ENCODE data around the gene ECHDC3.

DNA sequence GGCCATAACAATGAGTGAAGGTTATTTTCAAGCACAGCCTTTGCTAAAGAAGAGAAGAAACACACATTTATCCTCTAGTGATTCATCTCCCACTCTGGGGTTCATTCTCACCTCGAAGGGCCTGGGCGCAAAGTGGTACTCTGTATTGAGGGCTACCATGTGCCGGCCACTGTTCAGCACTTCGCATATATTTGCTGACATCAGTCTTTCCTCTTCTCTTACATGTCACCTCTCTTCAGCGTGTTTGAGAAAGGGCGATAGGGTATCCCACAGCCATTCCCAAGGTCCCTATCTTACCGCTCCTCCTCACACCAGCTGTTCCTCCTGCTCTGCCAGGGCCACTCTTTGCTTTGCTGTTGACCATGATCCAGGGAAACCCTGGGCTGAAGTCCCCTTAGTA, 48.8 kb upstream of the ECHDC3 start:
- no peak for TF ChIP-seq MTA3 (CRISPR knock-in tag; IDR thresholded peaks at IDR 0.05)
- no peak for TF ChIP-seq SMC3 (IDR thresholded peaks at IDR 0.05; ENCODE audit: low read length)

Measured in HepG2 (cell line).